Measurements from ENCODE around the gene OSCAR.

OSCAR gene

GRCh38 chr19:54100561-54100960 is at the start of gene OSCAR:
Gene OSCAR (minus strand): TSS chr19:54100803. CDS start chr19:54100792, 11 bp downstream.
- no peak for DNase-seq
- H3K27me3 ChIP-seq: peaks cover 0 to 13% of the 10 kb centered on the region in 2 donors
- no peak within 1 kb of the TSS for H3K27ac ChIP-seq
- intact Hi-C loops (cut with DNase I; ENCODE audit: low total_unique reads): no loop called here
- peaks cover 0 to 28% (median 18%) of the 10 kb centered on the region in 4 donors for H3K4me1 ChIP-seq
- TF ChIP-seq CTCF (IDR thresholded peaks at IDR 0.05): no peak
- peaks cover 0 to 3% (median 2%) of the 10 kb centered on the region in 3 donors for H3K36me3 ChIP-seq
- no peaks in the 10 kb centered on the region for H3K9me3 ChIP-seq
- H3K4me3 ChIP-seq: peak within 1 kb of the TSS in 1 of 2 donors; percentile 8

- no peak for DNase-seq
- TF ChIP-seq CTCF (IDR thresholded peaks at IDR 0.05): no peak
- intact Hi-C loops (cut with DNase I; ENCODE audit: low total_unique reads): no loop called here
- H3K27me3 ChIP-seq: no peaks in the 10 kb centered on the region
- H3K4me1 ChIP-seq: no peaks in the 10 kb centered on the region
- no peaks in the 10 kb centered on the region for H3K9me3 ChIP-seq
- peaks cover 76 to 100% (median 100%) of the 10 kb centered on the region in 3 donors for H3K36me3 ChIP-seq
- no peak overlapping the region for H3K4me3 ChIP-seq
- no peak overlapping the region for H3K27ac ChIP-seq
Measured at GRCh38 chr19:54149021-54149812, 48.6 kb upstream of the OSCAR start.

GRCh38 chr19:54148158-54148557 is 47.6 kb upstream of the OSCAR start:
- no peaks in the 10 kb centered on the region for H3K4me1 ChIP-seq
- no peak for TF ChIP-seq CTCF (IDR thresholded peaks at IDR 0.05)
- no peaks in the 10 kb centered on the region for H3K9me3 ChIP-seq
- intact Hi-C loops (cut with DNase I; ENCODE audit: low total_unique reads): no loop called here
- no peak for DNase-seq
- no peak overlapping the region for H3K4me3 ChIP-seq
- no peak overlapping the region for H3K27ac ChIP-seq
- peaks cover 77 to 100% (median 100%) of the 10 kb centered on the region in 3 donors for H3K36me3 ChIP-seq
- H3K27me3 ChIP-seq: no peaks in the 10 kb centered on the region

GRCh38 chr19:54147676-54148075 is 47.1 kb upstream of the OSCAR start:
- H3K4me1 ChIP-seq: no peaks in the 10 kb centered on the region
- H3K36me3 ChIP-seq: peaks cover 77 to 100% (median 100%) of the 10 kb centered on the region in 3 donors
- H3K27ac ChIP-seq: no peak overlapping the region
- H3K4me3 ChIP-seq: no peak overlapping the region
- no peak for TF ChIP-seq CTCF (IDR thresholded peaks at IDR 0.05)
- no peaks in the 10 kb centered on the region for H3K27me3 ChIP-seq
- DNase-seq: no peak
- intact Hi-C loops (cut with DNase I; ENCODE audit: low total_unique reads): no loop called here
- no peaks in the 10 kb centered on the region for H3K9me3 ChIP-seq

GRCh38 chr19:54145541-54146158 is 45.0 kb upstream of the OSCAR start:
- TF ChIP-seq CTCF (IDR thresholded peaks at IDR 0.05): no peak
- peaks cover 0 to 8% (median 3%) of the 10 kb centered on the region in 4 donors for H3K4me1 ChIP-seq
- H3K27me3 ChIP-seq: no peaks in the 10 kb centered on the region
- no peak overlapping the region for H3K27ac ChIP-seq
- peaks cover 70 to 88% (median 83%) of the 10 kb centered on the region in 3 donors for H3K36me3 ChIP-seq
- no peak overlapping the region for H3K4me3 ChIP-seq
- no peaks in the 10 kb centered on the region for H3K9me3 ChIP-seq
- no peak for DNase-seq
- intact Hi-C loops (cut with DNase I; ENCODE audit: low total_unique reads): no loop called here

All from tibial artery (tissue), 4 donors.